ENCODE measurements around the gene PTPRD.
"Not testable (repeated sequence)": the region's sequence is repeated elsewhere in the genome, so short reads cannot be mapped to it uniquely, and the experiment has no call there.

PTPRD gene

GRCh38 chr9:8955315-8955714 is 1657.5 kb downstream of the PTPRD start:
- in situ Hi-C loops (cut with MboI; ENCODE audit: low pct_unique_long_range_greater_than_20kb, low sequenced_read_pairs, unreplicated experiment): no loop called here
- DNase-seq (ENCODE audit: low spot score): no peak
- TF ChIP-seq CTCF (IDR thresholded peaks at IDR 0.05; ENCODE audit: extremely low read depth, insufficient read depth, missing control alignments): no peak

DNA sequence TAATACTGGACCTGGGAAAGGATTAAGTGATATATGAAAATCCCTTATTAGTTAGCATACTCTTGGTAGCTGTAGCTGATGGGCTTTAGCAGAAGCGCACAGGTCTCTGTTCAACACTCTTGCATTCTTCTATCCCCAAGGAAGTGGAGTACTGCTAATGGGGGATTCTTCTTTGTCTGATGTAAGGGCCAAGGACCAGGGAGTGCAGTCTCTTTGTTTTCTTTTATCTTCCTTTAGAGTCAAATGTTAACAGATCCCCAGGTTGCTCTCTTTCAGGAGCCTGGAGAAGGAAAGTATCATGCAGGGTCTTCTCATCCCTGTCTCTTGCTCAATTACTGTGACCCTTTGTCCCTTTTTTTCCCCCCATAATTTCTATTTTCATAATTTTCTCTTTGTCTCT is 1666.3 kb downstream of the PTPRD start:
- DNase-seq (ENCODE audit: low spot score): no peak
- no peak for TF ChIP-seq CTCF (IDR thresholded peaks at IDR 0.05; ENCODE audit: extremely low read depth, insufficient read depth, missing control alignments)
- in situ Hi-C loops (cut with MboI; ENCODE audit: low pct_unique_long_range_greater_than_20kb, low sequenced_read_pairs, unreplicated experiment): no loop called here

DNA sequence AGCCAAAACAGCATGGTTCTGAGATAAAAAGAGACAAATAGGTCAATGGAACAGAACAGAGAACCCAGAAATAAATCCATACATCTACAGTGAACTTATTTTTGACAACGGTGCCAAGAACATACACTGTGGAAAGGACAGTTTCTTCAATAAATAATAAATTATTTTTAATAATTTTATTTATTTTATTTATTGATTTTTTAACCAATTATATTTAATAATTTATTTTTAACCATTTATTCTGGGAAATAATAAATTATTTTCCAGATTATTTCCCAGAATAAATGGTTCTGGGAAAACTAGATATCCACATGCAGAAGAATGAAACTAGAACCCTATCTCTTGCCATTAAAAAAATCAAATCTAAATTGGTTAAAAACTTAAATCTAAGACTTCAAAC is 1669.4 kb downstream of the PTPRD start:
- DNase-seq (ENCODE audit: low spot score): no peak
- in situ Hi-C loops (cut with MboI; ENCODE audit: low pct_unique_long_range_greater_than_20kb, low sequenced_read_pairs, unreplicated experiment): no loop called here
- TF ChIP-seq CTCF (IDR thresholded peaks at IDR 0.05; ENCODE audit: extremely low read depth, insufficient read depth, missing control alignments): no peak

DNA sequence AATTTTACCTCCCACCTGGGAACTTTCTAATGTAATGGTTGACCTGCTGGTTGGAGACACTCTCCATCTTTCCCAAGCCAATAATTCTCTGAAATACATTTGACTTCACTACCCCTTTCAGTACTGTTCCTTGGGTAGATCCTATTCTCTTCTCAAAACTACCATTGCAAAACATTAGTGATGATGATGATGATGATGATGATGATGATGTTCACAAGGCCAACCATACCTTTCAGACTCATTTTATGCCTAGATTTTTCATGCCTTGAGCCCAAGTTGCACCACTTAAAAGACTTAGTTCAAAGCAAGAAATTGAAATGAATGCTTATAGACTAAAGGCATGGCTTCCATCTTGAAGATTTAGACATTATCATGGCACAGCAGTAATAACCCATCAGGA is 1672.2 kb downstream of the PTPRD start:
- in situ Hi-C loops (cut with MboI; ENCODE audit: low pct_unique_long_range_greater_than_20kb, low sequenced_read_pairs, unreplicated experiment): no loop called here
- DNase-seq (ENCODE audit: low spot score): no peak
- no peak for TF ChIP-seq CTCF (IDR thresholded peaks at IDR 0.05; ENCODE audit: extremely low read depth, insufficient read depth, missing control alignments)

GRCh38 chr9:8926461-8926860 is 1686.3 kb downstream of the PTPRD start:
- in situ Hi-C loops (cut with MboI; ENCODE audit: low pct_unique_long_range_greater_than_20kb, low sequenced_read_pairs, unreplicated experiment): no loop called here
- no peak for DNase-seq (ENCODE audit: low spot score)
- no peak for TF ChIP-seq CTCF (IDR thresholded peaks at IDR 0.05; ENCODE audit: extremely low read depth, insufficient read depth, missing control alignments)

GRCh38 chr9:8924562-8924961 is 1688.2 kb downstream of the PTPRD start:
- DNase-seq (ENCODE audit: low spot score): no peak
- TF ChIP-seq CTCF (IDR thresholded peaks at IDR 0.05; ENCODE audit: extremely low read depth, insufficient read depth, missing control alignments): no peak
- in situ Hi-C loops (cut with MboI; ENCODE audit: low pct_unique_long_range_greater_than_20kb, low sequenced_read_pairs, unreplicated experiment): no loop called here

GRCh38 chr9:8920478-8921183 is 1692.2 kb downstream of the PTPRD start:
- DNase-seq (ENCODE audit: low spot score); in situ Hi-C loops (cut with MboI; ENCODE audit: low pct_unique_long_range_greater_than_20kb, low sequenced_read_pairs, unreplicated experiment): not testable (repeated sequence)

Data from GM13977 (cell line).